ENCODE measurements around the gene PRTFDC1.

PRTFDC1 gene

GRCh38 chr10:24894728-24895127 is 57.7 kb downstream of the PRTFDC1 start:
- no peak for DNase-seq (ENCODE audit: insufficient read length)
- no peak for TF ChIP-seq TAF1 (IDR thresholded peaks at IDR 0.05; ENCODE audit: borderline replicate concordance, low read depth, low read length)
- TF ChIP-seq POLR2A (IDR thresholded peaks at IDR 0.05; ENCODE audit: low read depth, low read length) = no peak
- no peak for TF ChIP-seq POLR2AphosphoS5 (IDR thresholded peaks at IDR 0.05; ENCODE audit: low read depth, low read length)
- FAIRE-seq = no peak

DNA sequence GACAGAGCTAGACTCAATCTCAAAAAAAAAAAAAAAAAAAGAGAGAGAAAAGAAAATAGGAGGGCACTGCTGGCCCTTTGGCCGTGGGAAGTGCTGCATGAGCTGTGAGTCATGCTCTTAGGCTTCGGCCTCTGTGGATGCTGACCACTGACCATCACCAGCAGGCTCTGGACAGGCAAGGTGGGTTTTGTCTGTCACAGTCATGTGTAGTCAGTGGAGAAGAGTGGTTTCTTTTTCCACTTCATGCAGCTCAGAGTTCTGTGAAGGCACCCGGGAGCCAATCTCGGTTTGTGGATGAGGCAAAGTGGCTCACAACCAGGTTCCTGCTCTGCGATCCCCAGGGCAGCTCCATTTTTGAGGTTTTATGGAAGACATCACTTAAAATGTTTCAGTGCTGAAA is 58.1 kb downstream of the PRTFDC1 start:
- no peak for TF ChIP-seq POLR2AphosphoS5 (IDR thresholded peaks at IDR 0.05; ENCODE audit: low read depth, low read length)
- no peak for TF ChIP-seq POLR2A (IDR thresholded peaks at IDR 0.05; ENCODE audit: low read depth, low read length)
- no peak for TF ChIP-seq TAF1 (IDR thresholded peaks at IDR 0.05; ENCODE audit: borderline replicate concordance, low read depth, low read length)
- no peak for FAIRE-seq
- no peak for DNase-seq (ENCODE audit: insufficient read length)

DNA sequence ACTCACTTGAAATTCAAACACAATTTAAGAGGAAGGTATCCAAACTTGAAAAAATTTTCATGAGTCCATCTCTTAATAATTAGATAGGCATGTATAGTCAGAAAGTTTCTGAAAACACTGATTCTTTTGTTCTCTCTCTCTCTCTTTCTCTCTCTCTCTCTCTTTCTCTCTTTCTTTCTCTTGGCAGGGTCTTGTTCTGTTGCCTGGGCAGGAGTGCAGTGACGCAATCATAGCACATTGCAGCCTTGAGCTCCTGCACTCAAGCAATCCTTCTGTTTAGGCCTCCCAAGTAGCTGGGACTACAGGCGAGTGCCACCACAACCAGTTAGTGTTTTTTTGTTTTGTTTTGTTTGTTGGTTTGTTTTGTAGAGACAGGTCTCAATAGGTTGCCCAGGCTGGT is 59.3 kb downstream of the PRTFDC1 start:
- TF ChIP-seq POLR2A (IDR thresholded peaks at IDR 0.05; ENCODE audit: low read depth, low read length) (no peak), TAF1 (IDR thresholded peaks at IDR 0.05; ENCODE audit: borderline replicate concordance, low read depth, low read length) (no peak), POLR2AphosphoS5 (IDR thresholded peaks at IDR 0.05; ENCODE audit: low read depth, low read length) (no peak)
- FAIRE-seq (no peak), DNase-seq (ENCODE audit: insufficient read length) (no peak)

GRCh38 chr10:24891823-24892222 is 60.6 kb downstream of the PRTFDC1 start:
- DNase-seq (ENCODE audit: insufficient read length) (no peak), FAIRE-seq (no peak)

GRCh38 chr10:24889639-24890038 is 62.8 kb downstream of the PRTFDC1 start:
- TF ChIP-seq TAF1 (IDR thresholded peaks at IDR 0.05; ENCODE audit: borderline replicate concordance, low read depth, low read length) (no peak), POLR2AphosphoS5 (IDR thresholded peaks at IDR 0.05; ENCODE audit: low read depth, low read length) (no peak), POLR2A (IDR thresholded peaks at IDR 0.05; ENCODE audit: low read depth, low read length) (no peak)
- no peak for DNase-seq (ENCODE audit: insufficient read length)
- FAIRE-seq = no peak

More at GRCh38 chr10:24891823-24892222, 60.6 kb downstream of the PRTFDC1 start:
- TF ChIP-seq POLR2AphosphoS5 (IDR thresholded peaks at IDR 0.05; ENCODE audit: low read depth, low read length) = no peak

DNA sequence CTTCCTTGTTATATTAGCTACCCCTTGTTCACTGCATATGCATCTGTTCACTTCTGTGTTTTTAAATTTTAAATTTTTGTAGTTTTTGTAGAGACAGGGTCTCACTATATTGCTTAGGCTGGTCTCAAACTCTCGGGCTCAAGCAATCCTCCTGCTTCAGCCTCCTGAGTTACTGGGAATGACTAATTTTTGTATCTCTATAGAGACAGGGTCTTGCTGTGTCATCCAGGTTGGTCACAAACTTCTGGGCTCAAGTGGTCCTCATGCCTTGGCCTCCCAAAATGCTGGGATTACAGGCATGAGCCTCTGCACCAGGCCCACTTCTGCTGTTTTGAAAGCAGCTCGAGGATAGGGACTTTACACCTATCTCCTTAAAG is 64.6 kb downstream of the PRTFDC1 start:
- DNase-seq (ENCODE audit: insufficient read length) (no peak), FAIRE-seq (no peak)
- TF ChIP-seq POLR2A (IDR thresholded peaks at IDR 0.05; ENCODE audit: low read depth, low read length) = no peak
- TF ChIP-seq TAF1 (IDR thresholded peaks at IDR 0.05; ENCODE audit: borderline replicate concordance, low read depth, low read length) = no peak
- no peak for TF ChIP-seq POLR2AphosphoS5 (IDR thresholded peaks at IDR 0.05; ENCODE audit: low read depth, low read length)

DNA sequence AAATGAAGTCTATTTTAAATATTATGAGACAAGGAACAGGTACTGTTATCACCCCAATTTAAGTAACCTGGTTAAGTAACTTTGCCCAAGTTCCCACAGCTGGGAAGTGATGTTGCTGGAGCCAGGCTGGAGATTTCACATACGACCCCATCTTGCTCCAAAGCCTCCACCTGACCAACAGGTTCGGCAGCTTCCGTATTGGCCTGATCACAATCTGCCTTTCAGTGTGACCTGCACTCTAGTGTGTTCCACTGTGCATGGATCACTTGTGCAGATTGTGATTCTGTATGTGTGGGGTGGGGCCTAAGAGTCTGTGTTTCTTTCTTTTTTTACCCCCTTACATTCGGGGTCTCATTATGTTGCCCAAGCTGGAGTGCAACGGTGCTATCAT is 66.1 kb downstream of the PRTFDC1 start:
- TF ChIP-seq POLR2AphosphoS5 (IDR thresholded peaks at IDR 0.05; ENCODE audit: low read depth, low read length) (no peak), POLR2A (IDR thresholded peaks at IDR 0.05; ENCODE audit: low read depth, low read length) (no peak), TAF1 (IDR thresholded peaks at IDR 0.05; ENCODE audit: borderline replicate concordance, low read depth, low read length) (no peak)
- FAIRE-seq (no peak), DNase-seq (ENCODE audit: insufficient read length) (no peak)

DNA sequence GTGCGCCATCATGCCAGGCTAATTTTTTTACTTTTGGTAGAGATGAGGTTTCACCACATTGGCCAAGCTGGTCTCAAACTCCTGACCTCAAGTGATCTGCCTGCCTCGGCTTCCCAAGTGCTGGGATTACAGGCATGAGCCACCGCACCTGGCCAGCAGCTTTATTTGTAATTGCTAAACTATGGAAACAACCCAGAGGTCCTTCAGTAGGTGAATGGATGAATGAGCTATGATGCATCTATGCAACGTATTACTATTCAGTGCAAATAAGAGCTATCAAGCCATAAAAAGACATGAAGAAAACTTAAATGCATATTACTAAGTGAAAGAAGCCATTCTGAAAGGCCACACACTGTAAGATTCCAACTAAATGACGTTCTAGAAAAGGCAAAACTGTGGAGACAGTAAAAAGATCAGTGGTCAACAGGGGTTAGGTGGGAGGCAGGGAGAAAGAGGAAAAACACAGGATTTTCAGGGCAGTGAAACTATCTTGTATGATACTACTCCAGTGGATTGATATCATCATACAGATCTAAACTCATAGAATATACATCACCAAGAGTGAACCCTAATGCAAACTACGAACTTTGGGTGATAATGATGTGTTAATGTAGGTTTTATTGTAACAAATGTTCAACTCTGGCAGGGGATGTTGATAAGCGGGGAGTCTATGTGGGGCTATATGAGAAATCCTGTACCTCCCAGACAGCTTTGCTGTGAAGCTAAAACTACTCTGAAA is 66.7 kb downstream of the PRTFDC1 start:
- FAIRE-seq (no peak), DNase-seq (ENCODE audit: insufficient read length) (no peak)

GRCh38 chr10:24884793-24885192 is 67.6 kb downstream of the PRTFDC1 start:
- FAIRE-seq (no peak), DNase-seq (ENCODE audit: insufficient read length) (no peak)
- TF ChIP-seq TAF1 (IDR thresholded peaks at IDR 0.05; ENCODE audit: borderline replicate concordance, low read depth, low read length) (no peak), POLR2AphosphoS5 (IDR thresholded peaks at IDR 0.05; ENCODE audit: low read depth, low read length) (no peak), POLR2A (IDR thresholded peaks at IDR 0.05; ENCODE audit: low read depth, low read length) (no peak)

More for the DNA sequence above, 66.7 kb downstream of the PRTFDC1 start:
- no peak for TF ChIP-seq TAF1 (IDR thresholded peaks at IDR 0.05; ENCODE audit: borderline replicate concordance, low read depth, low read length)
- TF ChIP-seq POLR2A (IDR thresholded peaks at IDR 0.05; ENCODE audit: low read depth, low read length) = no peak
- TF ChIP-seq POLR2AphosphoS5 (IDR thresholded peaks at IDR 0.05; ENCODE audit: low read depth, low read length) = no peak

DNA sequence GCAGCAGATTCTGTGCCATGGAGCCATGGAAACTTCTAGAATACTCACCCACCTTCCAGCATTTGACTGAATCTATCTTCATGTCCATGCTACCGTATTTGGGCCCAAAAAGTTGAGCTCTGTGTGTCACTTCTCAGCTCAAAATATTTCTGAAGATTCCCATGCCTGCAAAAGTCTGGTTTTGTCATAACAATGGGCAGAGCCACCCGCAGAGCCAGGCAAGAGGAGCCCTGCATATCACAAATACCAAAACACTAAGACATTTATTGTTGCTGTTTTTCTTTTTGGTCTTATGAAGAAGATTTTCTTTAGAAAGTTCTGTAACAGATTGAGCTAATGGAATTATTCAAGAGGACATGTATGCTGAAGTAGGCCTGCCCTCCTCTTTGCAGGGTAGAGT is 68.1 kb downstream of the PRTFDC1 start:
- FAIRE-seq (no peak), DNase-seq (ENCODE audit: insufficient read length) (no peak)
- TF ChIP-seq POLR2A (IDR thresholded peaks at IDR 0.05; ENCODE audit: low read depth, low read length) = no peak
- TF ChIP-seq TAF1 (IDR thresholded peaks at IDR 0.05; ENCODE audit: borderline replicate concordance, low read depth, low read length) = no peak
- TF ChIP-seq POLR2AphosphoS5 (IDR thresholded peaks at IDR 0.05; ENCODE audit: low read depth, low read length) = no peak

DNA sequence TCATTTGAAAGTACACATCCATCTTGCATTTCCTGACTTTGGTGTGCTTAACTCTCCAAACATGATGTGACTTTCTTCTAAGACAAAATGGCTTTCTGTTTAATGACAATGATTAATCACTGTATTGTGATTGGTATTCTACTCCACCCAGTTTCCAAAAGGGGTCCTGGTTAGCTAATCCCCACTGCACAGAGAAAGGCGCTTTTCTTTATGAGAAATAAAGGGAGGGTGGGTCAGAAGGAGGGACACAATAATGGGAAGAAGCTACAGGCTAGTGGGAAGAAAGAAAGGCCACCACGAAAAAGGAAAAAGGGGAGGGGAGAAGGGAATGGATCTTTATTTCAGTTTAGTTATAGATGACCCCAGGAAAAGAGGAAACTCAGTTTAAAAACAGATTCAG is 69.2 kb downstream of the PRTFDC1 start:
- TF ChIP-seq TAF1 (IDR thresholded peaks at IDR 0.05; ENCODE audit: borderline replicate concordance, low read depth, low read length) (no peak), POLR2A (IDR thresholded peaks at IDR 0.05; ENCODE audit: low read depth, low read length) (no peak), POLR2AphosphoS5 (IDR thresholded peaks at IDR 0.05; ENCODE audit: low read depth, low read length) (no peak)
- no peak for DNase-seq (ENCODE audit: insufficient read length)
- FAIRE-seq = no peak

DNA sequence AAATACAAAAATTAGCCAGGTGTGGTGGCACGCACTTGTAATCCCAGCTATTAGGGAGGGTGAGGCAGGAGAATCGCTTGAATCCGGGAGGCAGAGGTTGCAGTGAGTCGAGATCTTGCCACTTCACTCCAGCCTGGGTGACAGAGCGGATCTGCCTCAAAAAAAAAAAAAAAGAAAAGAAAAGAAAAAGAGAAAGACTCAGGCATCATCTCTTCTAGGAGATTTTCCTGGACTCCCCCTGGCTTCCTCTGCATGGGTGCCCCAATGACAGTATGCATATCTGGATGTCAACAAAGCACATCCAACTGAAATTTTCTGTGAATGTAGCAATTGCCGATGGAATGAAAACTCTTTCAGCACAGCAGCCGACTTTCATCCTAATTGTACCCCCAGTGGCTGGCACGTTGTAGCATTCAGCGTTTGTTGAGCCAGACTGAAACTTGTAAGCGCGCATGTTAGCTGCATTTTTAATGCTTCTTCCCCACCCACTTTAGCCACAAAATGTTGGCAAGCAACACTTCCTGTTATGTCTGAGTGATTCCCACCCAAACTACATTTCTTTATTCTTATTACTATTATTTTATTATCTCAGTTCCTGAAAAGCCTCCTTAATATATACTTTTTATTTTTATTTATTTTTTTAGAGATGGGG is 70.2 kb downstream of the PRTFDC1 start:
- DNase-seq (ENCODE audit: insufficient read length) (no peak), FAIRE-seq (no peak)
- TF ChIP-seq POLR2A (IDR thresholded peaks at IDR 0.05; ENCODE audit: low read depth, low read length) (no peak), POLR2AphosphoS5 (IDR thresholded peaks at IDR 0.05; ENCODE audit: low read depth, low read length) (no peak)

Data from GM12892 (cell line).